ENCODE measurements around the gene HOXB5. TPM values are rescaled to one million over a fixed set of nuclear protein-coding genes. Genes with fewer than 3 reads are reported as not detected.
A peak's percentile ranks its signal among the peaks of the same experiment; 100 is the strongest.

HOXB5 gene
- total and polyA plus RNA-seq, 12 donors: 0.12 to 10.5 (median 3.6) TPM

- no peak for DNase-seq
Measured at GRCh38 chr17:48574505-48575065, 19.0 kb downstream of the HOXB5 start.

GRCh38 chr17:48571826-48572417 is 21.7 kb downstream of the HOXB5 start:
- Histone ChIP-seq H3K27ac (peak overlapping the region in 3 of 5 donors; percentile 29 to 81 (median 71)), H3K36me3 (replicated peaks in 1 of 2) (no peaks in the 10 kb centered on the region), H3K9me3 (replicated peaks in 1 of 3) (no peaks in the 10 kb centered on the region), H3K4me1 (replicated peaks in 1 of 2) (peaks cover 3 to 43% of the 10 kb centered on the region in 2 donors), H3K4me3 (no peak overlapping the region), H3K27me3 (no peaks in the 10 kb centered on the region)
- DNase-seq: no peak
- TF ChIP-seq POLR2A (IDR thresholded peaks at IDR 0.05) (no peak), CTCF (IDR thresholded peaks at IDR 0.05) (no peak)
- 61 to 71% (median 68%) methylated on average over 1 of the region's 1 CpG for WGBS, 4 donors
- intact Hi-C loops (cut with DNase I): no loop called here

More at GRCh38 chr17:48574505-48575065, 19.0 kb downstream of the HOXB5 start:
- no peaks in the 10 kb centered on the region for H3K9me3 ChIP-seq (replicated peaks in 1 of 3)
- no peaks in the 10 kb centered on the region for H3K27me3 ChIP-seq
- peak overlapping the region in 2 of 5 donors; percentile 56 to 83 for H3K27ac ChIP-seq
- H3K36me3 ChIP-seq (replicated peaks in 1 of 2): no peaks in the 10 kb centered on the region
- peaks cover 3 to 35% of the 10 kb centered on the region in 2 donors for H3K4me1 ChIP-seq (replicated peaks in 1 of 2)
- TF ChIP-seq CTCF (IDR thresholded peaks at IDR 0.05) (no peak), POLR2A (IDR thresholded peaks at IDR 0.05) (no peak)
- WGBS, 4 donors: 50 to 59% (median 56%) methylated on average over 8 of the region's 8 CpGs
- intact Hi-C loops (cut with DNase I): loop anchor here (5.0 kb wide), 1 partner anchor 32 kb away; no protein-coding TSS in a partner anchor
- H3K4me3 ChIP-seq: peak overlapping the region in 1 of 4 donors; percentile 4

- WGBS, 4 donors: 56 to 69% (median 59%) methylated on average over 26 of the region's 26 CpGs
- no peak for DNase-seq
- no peak for TF ChIP-seq POLR2A (IDR thresholded peaks at IDR 0.05)
- no peak for TF ChIP-seq CTCF (IDR thresholded peaks at IDR 0.05)
- H3K36me3 ChIP-seq (replicated peaks in 1 of 2): no peaks in the 10 kb centered on the region
- H3K9me3 ChIP-seq (replicated peaks in 1 of 3): no peaks in the 10 kb centered on the region
- peak overlapping the region in 1 of 4 donors; percentile 3 for H3K4me3 ChIP-seq
- H3K27ac ChIP-seq: peak overlapping the region in 3 of 5 donors; percentile 29 to 81 (median 71)
- no peaks in the 10 kb centered on the region for H3K27me3 ChIP-seq
- peaks cover 0 to 38% of the 10 kb centered on the region in 2 donors for H3K4me1 ChIP-seq (replicated peaks in 1 of 2)
- intact Hi-C loops (cut with DNase I): no loop called here
Measured at GRCh38 chr17:48571024-48571818, 22.4 kb downstream of the HOXB5 start.
